ENCODE results near the gene PIP5KL1. TPM values are rescaled to one million over a fixed set of nuclear protein-coding genes. Genes with fewer than 3 reads are reported as not detected.

Gene PIP5KL1
- total and polyA plus RNA-seq, 8 donors: 0.80 to 2.5 (median 1.2) TPM

GRCh38 chr9:127968042-127968441, 37.5 kb upstream of the PIP5KL1 start:
- WGBS, 2 donors: 90 to 93% methylated on average over 3 of the region's 3 CpGs
- peak in 2 of 4 donors; percentile 9 to 29 for ATAC-seq
- Histone ChIP-seq H3K27ac (peak overlapping the region; percentile 5 to 95 (median 60)), H3K27me3 (no peaks in the 10 kb centered on the region), H3K4me1 (peaks cover 59 to 75% (median 60%) of the 10 kb centered on the region in 3 donors), H3K36me3 (no peaks in the 10 kb centered on the region), H3K9me3 (no peaks in the 10 kb centered on the region), H3K4me3 (no peak overlapping the region)
- no peak for FAIRE-seq
- peak in 3 of 6 donors; percentile 53 to 65 (median 57) for DNase-seq
- intact Hi-C loops (cut with DNase I): no loop called here
- TF ChIP-seq CTCF (IDR thresholded peaks at IDR 0.05): no peak

- 72 to 73% methylated on average over 9 of the region's 9 CpGs for WGBS, 2 donors
- Histone ChIP-seq H3K9me3 (no peaks in the 10 kb centered on the region), H3K27ac (peak overlapping the region in 3 of 4 donors; percentile 60 to 95 (median 91)), H3K4me3 (no peak overlapping the region), H3K36me3 (no peaks in the 10 kb centered on the region), H3K4me1 (peaks cover 51 to 75% (median 55%) of the 10 kb centered on the region in 3 donors), H3K27me3 (no peaks in the 10 kb centered on the region)
- TF ChIP-seq CTCF (IDR thresholded peaks at IDR 0.05): no peak
- DNase-seq (peak in 3 of 6 donors; percentile 33 to 61 (median 47)), FAIRE-seq (no peak), ATAC-seq (no peak)
- intact Hi-C loops (cut with DNase I): no loop called here
Observed at GRCh38 chr9:127967151-127967809, 36.7 kb upstream of the PIP5KL1 start.

- ATAC-seq (peak; percentile 15 to 56 (median 48)), DNase-seq (peak in 5 of 6 donors; percentile 39 to 81 (median 79)), FAIRE-seq (no peak)
- H3K9me3 ChIP-seq: no peaks in the 10 kb centered on the region
- H3K27me3 ChIP-seq: no peaks in the 10 kb centered on the region
- 24 to 36% methylated on average over 8 of the region's 8 CpGs for WGBS, 2 donors
- H3K27ac ChIP-seq: peak overlapping the region; percentile 60 to 95 (median 76)
- no peak for TF ChIP-seq CTCF (IDR thresholded peaks at IDR 0.05)
- H3K4me3 ChIP-seq: no peak overlapping the region
- intact Hi-C loops (cut with DNase I): no loop called here
- peaks cover 44 to 69% (median 48%) of the 10 kb centered on the region in 3 donors for H3K4me1 ChIP-seq
- no peaks in the 10 kb centered on the region for H3K36me3 ChIP-seq
Observed at GRCh38 chr9:127966416-127967150, 36.0 kb upstream of the PIP5KL1 start.

- no peak overlapping the region for H3K4me3 ChIP-seq
- FAIRE-seq: no peak
- H3K27ac ChIP-seq: peak overlapping the region; percentile 60 to 95 (median 76)
- H3K4me1 ChIP-seq: peaks cover 38 to 67% (median 46%) of the 10 kb centered on the region in 3 donors
- WGBS, 2 donors: 44 to 51% methylated on average over 6 of the region's 6 CpGs
- H3K9me3 ChIP-seq: no peaks in the 10 kb centered on the region
- TF ChIP-seq CTCF (IDR thresholded peaks at IDR 0.05): no peak
- intact Hi-C loops (cut with DNase I): no loop called here
- no peaks in the 10 kb centered on the region for H3K27me3 ChIP-seq
- ATAC-seq: peak in 3 of 4 donors; percentile 1 to 12 (median 6)
- no peaks in the 10 kb centered on the region for H3K36me3 ChIP-seq
- no peak for DNase-seq
Observed at GRCh38 chr9:127965953-127966352, 35.4 kb upstream of the PIP5KL1 start.
